Fibroblast of skin of scalp (primary cell): ENCODE data around the gene SLX4IP.

Experiments
- DNase-seq: peaks from one replicate; pipeline ENCODE4 v3.0.0-alpha.2; 2013

SLX4IP gene

GRCh38 chr20:10429443-10429981 lies 5.6 kb upstream of the SLX4IP start:
- no peak for DNase-seq

- DNase-seq: no peak
Observed at GRCh38 chr20:10430000-10430466, 5.1 kb upstream of the SLX4IP start.

- no peak for DNase-seq
Observed at GRCh38 chr20:10430704-10431103, 4.4 kb upstream of the SLX4IP start.

- no peak for DNase-seq
Observed at GRCh38 chr20:10432079-10432478, 3.0 kb upstream of the SLX4IP start.

GRCh38 chr20:10433014-10433622 lies 2.0 kb upstream of the SLX4IP start:
- DNase-seq: no peak

- DNase-seq: peak; percentile 93
Observed at GRCh38 chr20:10433623-10434466, 1.3 kb upstream of the SLX4IP start, which contains the start of gene MKKS. MKKS (minus strand) TSS chr20:10434222; CDS start chr20:10413514, 20,708 bp downstream.

- DNase-seq: peak; percentile 99
Observed at GRCh38 chr20:10434467-10434831, 656 bp upstream of the SLX4IP start.

- DNase-seq: no peak
Observed at GRCh38 chr20:10436053-10436699, 1.1 kb downstream of the SLX4IP start.

GRCh38 chr20:10438217-10438616 lies 3.1 kb downstream of the SLX4IP start:
- no peak for DNase-seq

GRCh38 chr20:10443936-10444335 lies 8.8 kb downstream of the SLX4IP start:
- no peak for DNase-seq

- DNase-seq: no peak
Observed at GRCh38 chr20:10445758-10446157, 10.7 kb downstream of the SLX4IP start.

- peak; percentile 82 for DNase-seq
Observed at GRCh38 chr20:10447028-10447427, 11.9 kb downstream of the SLX4IP start.

- DNase-seq: peak; percentile 62
Observed at GRCh38 chr20:10448270-10449156, 13.4 kb downstream of the SLX4IP start.

GRCh38 chr20:10449270-10449669 lies 14.2 kb downstream of the SLX4IP start:
- no peak for DNase-seq

GRCh38 chr20:10453241-10453640 lies 18.1 kb downstream of the SLX4IP start:
- no peak for DNase-seq

- no peak for DNase-seq
Observed at GRCh38 chr20:10454151-10454750, 19.1 kb downstream of the SLX4IP start.

GRCh38 chr20:10461495-10461894 lies 26.4 kb downstream of the SLX4IP start:
- no peak for DNase-seq

GRCh38 chr20:10462516-10462915 lies 27.4 kb downstream of the SLX4IP start:
- DNase-seq: peak; percentile 8

GRCh38 chr20:10463622-10464021 lies 28.5 kb downstream of the SLX4IP start:
- DNase-seq: no peak

- no peak for DNase-seq
Observed at GRCh38 chr20:10465135-10465534, 30.0 kb downstream of the SLX4IP start.

GRCh38 chr20:10466325-10466724 lies 31.2 kb downstream of the SLX4IP start:
- peak; percentile 77 for DNase-seq

- DNase-seq: no peak
Observed at GRCh38 chr20:10466855-10467254, 31.8 kb downstream of the SLX4IP start.
